ENCODE results near the gene XYLT1. TPM values are rescaled to one million over a fixed set of nuclear protein-coding genes. Genes with fewer than 3 reads are reported as not detected.

XYLT1 gene
- total RNA-seq, 1 experiment from 2014 or later: 14.5 TPM

- peaks cover 3% of the 10 kb centered on the region for H3K4me1 ChIP-seq (ENCODE audit: insufficient read depth, low read length)
- Mint-ChIP-seq H3K4me1 (peaks cover 33 to 38% of the 10 kb centered on the region in 2 experiments), H3K4me3 (no peak overlapping the region), H3K36me3 (ENCODE audit: insufficient read depth in 1 of 3, low read depth in 3 of 3) (no peaks in the 10 kb centered on the region; a peak in 2 of 7 replicates), H3K27me3 (ENCODE audit: low read depth) (no peaks in the 10 kb centered on the region), H3K27ac (peak overlapping the region; percentile 5 to 32 (median 17); a peak in 3 of 7 replicates), H3K9me3 (no peaks in the 10 kb centered on the region; a peak in 1 of 5 replicates)
- H2AFZ ChIP-seq (ENCODE audit: low read length): no peak overlapping the region
- H3K27me3 ChIP-seq (ENCODE audit: insufficient read depth, low read length): no peaks in the 10 kb centered on the region
- no peaks in the 10 kb centered on the region for H3K9me3 ChIP-seq (ENCODE audit: control insufficient read depth, low read depth, low read length)
- no peak for TF ChIP-seq CTCF (conservative IDR thresholded peaks at IDR 0.05)
- H2BK5ac ChIP-seq (ENCODE audit: insufficient read length, low read length): no peak overlapping the region
- no peak overlapping the region for H4K8ac ChIP-seq (replicated peaks; ENCODE audit: insufficient read length, low read depth, low read length)
- no peak overlapping the region for H2BK15ac ChIP-seq (ENCODE audit: low read depth, low read length)
- no peak overlapping the region for H3K23ac ChIP-seq (ENCODE audit: insufficient read length, low read depth, low read length)
- H4K91ac ChIP-seq (ENCODE audit: insufficient read length, low read depth, low read length): no peak overlapping the region
- no peak overlapping the region for H3T11ph ChIP-seq (ENCODE audit: low read length)
- H3K56ac ChIP-seq (ENCODE audit: insufficient read length, low read depth, low read length): no peak overlapping the region
- no peak overlapping the region for H3K9ac ChIP-seq (ENCODE audit: extremely low read depth, insufficient read length, low read length)
- WGBS (ENCODE audit: extremely low coverage, insufficient read length, low lambda C conversion rate): no CpG with 5 or more reads among the region's 3 CpGs
- no peak overlapping the region for H2BK120ac ChIP-seq (ENCODE audit: low read depth, low read length, poor library complexity, severe bottlenecking)
- no peaks in the 10 kb centered on the region for H3K79me1 ChIP-seq (ENCODE audit: insufficient read depth, low read depth, low read length, poor library complexity, severe bottlenecking)
- H3K79me2 ChIP-seq (ENCODE audit: insufficient read depth, low read length): no peaks in the 10 kb centered on the region
- no peak overlapping the region for H3K4me2 ChIP-seq (ENCODE audit: insufficient read depth, insufficient read length, low read length)
- H3K27ac ChIP-seq (ENCODE audit: insufficient read length, low read depth, low read length): no peak overlapping the region
- no peak overlapping the region for H3K4ac ChIP-seq (ENCODE audit: low read depth, low read length)
- no peaks in the 10 kb centered on the region for H3K23me2 ChIP-seq (ENCODE audit: insufficient read length, low read depth, low read length, poor library complexity, severe bottlenecking)
- no peak overlapping the region for H3K14ac ChIP-seq (ENCODE audit: insufficient read depth, low read length)
- H3K18ac ChIP-seq (ENCODE audit: insufficient read length, low read depth, low read length): no peak overlapping the region
- no peak overlapping the region for H4K5ac ChIP-seq (ENCODE audit: insufficient read length, low read depth, low read length)
- no peak overlapping the region for H2AK5ac ChIP-seq (ENCODE audit: insufficient read length, low read length)
- no peak overlapping the region for H2BK20ac ChIP-seq (ENCODE audit: low read depth, low read length, poor library complexity, severe bottlenecking)
- no peak overlapping the region for H2BK12ac ChIP-seq (ENCODE audit: insufficient read length, low read depth, low read length)
- no peak for DNase-seq
- no peaks in the 10 kb centered on the region for H4K20me1 ChIP-seq (ENCODE audit: control insufficient read depth, insufficient read depth, insufficient read length)
Observed at GRCh38 chr16:17320009-17320408, 150.8 kb downstream of the XYLT1 start.

Data from H9 (cell line).